ENCODE data around the gene GPATCH2.

DNA sequence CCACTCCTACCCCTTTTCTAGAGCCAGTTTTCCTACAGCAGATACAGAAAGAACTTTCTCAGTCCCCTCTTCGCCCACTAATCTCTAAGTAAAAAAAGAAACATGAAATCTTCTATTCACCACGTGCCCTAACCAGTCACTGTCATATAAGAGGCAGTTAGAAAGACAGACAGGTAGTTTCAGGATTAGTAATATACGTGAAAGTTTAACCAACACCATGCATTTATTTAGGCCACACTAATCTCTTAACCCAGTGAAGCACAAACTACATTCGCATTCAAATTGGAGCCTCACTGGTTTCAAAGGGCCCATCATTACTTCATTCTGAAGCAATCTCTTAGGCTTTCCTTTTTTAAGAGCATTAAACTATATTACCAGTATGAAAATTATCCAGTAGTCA lies 10.1 kb downstream of the GPATCH2 start:
- no peak for TF ChIP-seq POLR2AphosphoS5 (IDR thresholded peaks at IDR 0.05; ENCODE audit: insufficient read depth in 1 of 2, low read depth in 1 of 2)
- TF ChIP-seq, protein P1, sequence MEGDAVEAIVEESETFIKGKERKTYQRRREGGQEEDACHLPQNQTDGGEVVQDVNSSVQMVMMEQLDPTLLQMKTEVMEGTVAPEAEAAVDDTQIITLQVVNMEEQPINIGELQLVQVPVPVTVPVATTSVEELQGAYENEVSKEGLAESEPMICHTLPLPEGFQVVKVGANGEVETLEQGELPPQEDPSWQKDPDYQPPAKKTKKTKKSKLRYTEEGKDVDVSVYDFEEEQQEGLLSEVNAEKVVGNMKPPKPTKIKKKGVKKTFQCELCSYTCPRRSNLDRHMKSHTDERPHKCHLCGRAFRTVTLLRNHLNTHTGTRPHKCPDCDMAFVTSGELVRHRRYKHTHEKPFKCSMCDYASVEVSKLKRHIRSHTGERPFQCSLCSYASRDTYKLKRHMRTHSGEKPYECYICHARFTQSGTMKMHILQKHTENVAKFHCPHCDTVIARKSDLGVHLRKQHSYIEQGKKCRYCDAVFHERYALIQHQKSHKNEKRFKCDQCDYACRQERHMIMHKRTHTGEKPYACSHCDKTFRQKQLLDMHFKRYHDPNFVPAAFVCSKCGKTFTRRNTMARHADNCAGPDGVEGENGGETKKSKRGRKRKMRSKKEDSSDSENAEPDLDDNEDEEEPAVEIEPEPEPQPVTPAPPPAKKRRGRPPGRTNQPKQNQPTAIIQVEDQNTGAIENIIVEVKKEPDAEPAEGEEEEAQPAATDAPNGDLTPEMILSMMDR (IDR thresholded peaks at IDR 0.05) = no peak
- no peak for TF ChIP-seq POLR2A (IDR thresholded peaks at IDR 0.05)
